CD4-positive, CD25-positive, alpha-beta regulatory T cell (primary cell): ENCODE measurements around the gene SLC36A4. TPM values are rescaled to one million over a fixed set of nuclear protein-coding genes. Genes with fewer than 3 reads are reported as not detected.

Source experiments
- ATAC-seq, 2 donors: fragments of 150-1000 bp; cut with Tn5 transposase; one replicate each; pipeline ENCODE4 v1.10.0; 2021; ENCODE audit warnings: low read depth in 2 of 2, moderate number of reproducible peaks in 2 of 2, moderate library complexity in 1 of 2
- DNase-seq, 3 donors: peaks; one replicate each; pipeline versions ENCODE4 v3.0.0 to v3.0.0-alpha.2; 2012 to 2022; ENCODE audit warnings: mixed read lengths in 1 of 3
- H3K27ac ChIP-seq: one replicate; pipeline ENCODE4 v1.7.0; 2013; ENCODE audit warnings: mild to moderate bottlenecking, low read length; ENCODE audit not compliant: insufficient read depth, poor library complexity, severe bottlenecking
- H3K27me3 ChIP-seq: one replicate; pipeline ENCODE4 v1.7.0; 2013; ENCODE audit warnings: low read length; ENCODE audit not compliant: control insufficient read depth, insufficient read depth
- H3K36me3 ChIP-seq: one replicate; pipeline ENCODE4 v1.7.0; 2013; ENCODE audit warnings: mild to moderate bottlenecking, low read length, moderate library complexity; ENCODE audit not compliant: control insufficient read depth, insufficient read depth
- H3K4me1 ChIP-seq: 2 replicates; pipeline ENCODE4 v1.7.0; 2013; ENCODE audit warnings: mild to moderate bottlenecking, low read length; ENCODE audit not compliant: insufficient read depth, control insufficient read depth, poor library complexity, severe bottlenecking
- H3K4me3 ChIP-seq: one replicate; pipeline ENCODE4 v1.7.0; 2013; ENCODE audit warnings: low read depth, mild to moderate bottlenecking, low read length, moderate library complexity
- H3K9me3 ChIP-seq, 2 experiments: 1 replicate in 1 of 2; 2 replicates in 1 of 2; pipeline ENCODE4 v1.7.0; 2013; ENCODE audit warnings: low read length in 2 of 2, mild to moderate bottlenecking in 1 of 2, moderate library complexity in 1 of 2; ENCODE audit not compliant: control insufficient read depth in 2 of 2
- H3K27ac Mint-ChIP-seq, 3 donors: one replicate each; pipeline ENCODE4 v1.8.0; 2020 to 2022; ENCODE audit warnings: mild to moderate bottlenecking in 3 of 3, mixed read lengths in 3 of 3, moderate library complexity in 2 of 3
- H3K27me3 Mint-ChIP-seq: one replicate; pipeline ENCODE4 v1.8.0; 2022; ENCODE audit warnings: mild to moderate bottlenecking, mixed read lengths
- H3K36me3 Mint-ChIP-seq: one replicate; pipeline ENCODE4 v1.8.0; 2020; ENCODE audit warnings: mixed read lengths
- H3K4me1 Mint-ChIP-seq, 4 donors: one replicate each; pipeline ENCODE4 v1.8.0; 2020 to 2022; ENCODE audit warnings: mixed read lengths in 4 of 4, mild to moderate bottlenecking in 1 of 4
- H3K4me3 Mint-ChIP-seq, 4 donors: one replicate each; pipeline ENCODE4 v1.8.0; 2020 to 2022; ENCODE audit warnings: mild to moderate bottlenecking in 4 of 4, mixed read lengths in 4 of 4, moderate library complexity in 3 of 4
- H3K9me3 Mint-ChIP-seq, 7 donors: one replicate each; pipeline ENCODE4 v1.8.0; 2020 to 2022; ENCODE audit warnings: mixed read lengths in 7 of 7, mild to moderate bottlenecking in 3 of 7, moderate library complexity in 2 of 7
- polyA plus RNA-seq, 4 donors: library from polyadenylated mRNA; unstranded; fragments of 300-500 nt; fragmentation: Illumina TruSeq; gene quantifications; one replicate each; pipeline ENCODE4 v1.2.3, GENCODE V29; 2021
- total RNA-seq: library from RNA; stranded (reverse); gene quantifications from one replicate; pipeline ENCODE4 v1.2.3, GENCODE V29; 2022

The SLC36A4 gene
- total and polyA plus RNA-seq, 5 donors from 2014 or later: 10.3 to 17.4 (median 11.0) TPM

DNA sequence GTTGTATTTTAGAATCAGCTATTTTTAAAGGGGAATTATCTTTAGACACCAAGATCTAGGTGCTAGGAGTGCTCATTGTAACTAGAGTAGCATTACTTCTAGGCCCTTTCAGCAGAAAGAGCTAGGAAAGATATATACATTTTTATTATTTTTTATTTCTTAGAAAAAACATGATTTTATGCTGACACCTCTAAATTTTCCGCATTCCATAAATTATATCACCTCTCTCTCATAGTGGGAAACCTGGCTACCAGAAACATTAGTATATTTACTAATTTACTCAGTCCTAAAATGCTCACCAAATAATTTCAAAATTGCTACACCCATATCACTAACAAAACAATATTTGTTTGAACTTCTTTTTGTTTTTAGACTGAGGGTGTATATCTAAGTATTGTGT is 32.1 kb upstream of the SLC36A4 start:
- Histone ChIP-seq H3K9me3 (no peaks in the 10 kb centered on the region), H3K27me3 (no peaks in the 10 kb centered on the region)
- no peak overlapping the region for H3K27ac Mint-ChIP-seq

DNA sequence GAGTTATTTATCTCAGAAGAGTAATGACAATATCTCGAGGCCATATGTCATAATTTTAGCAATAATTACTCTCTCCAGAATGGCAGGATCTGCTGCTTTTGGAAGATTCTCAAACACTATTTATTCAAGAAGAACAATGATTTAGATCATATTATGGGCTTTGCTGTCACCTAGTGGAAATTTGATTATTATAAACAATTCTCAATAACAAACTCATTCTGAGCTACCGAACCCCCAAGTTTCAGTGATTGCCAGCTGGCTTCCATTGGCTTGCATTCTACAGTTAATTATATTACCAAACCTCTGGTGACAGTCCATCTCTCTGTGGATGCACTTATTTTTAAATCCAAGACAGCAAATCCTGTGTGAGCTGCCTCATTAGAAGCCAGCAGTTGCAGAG is 27.9 kb upstream of the SLC36A4 start:
- no peaks in the 10 kb centered on the region for H3K4me1 ChIP-seq
- H3K4me3 ChIP-seq: no peak overlapping the region
- H3K27me3 Mint-ChIP-seq: no peaks in the 10 kb centered on the region
- ATAC-seq: no peak
- DNase-seq: peak in 2 of 3 donors; percentile 18 to 22
- no peaks in the 10 kb centered on the region for H3K4me1 Mint-ChIP-seq
- no peak overlapping the region for H3K4me3 Mint-ChIP-seq
- no peaks in the 10 kb centered on the region for H3K27me3 ChIP-seq
- H3K27ac Mint-ChIP-seq: no peak overlapping the region
- no peaks in the 10 kb centered on the region for H3K36me3 ChIP-seq
- no peaks in the 10 kb centered on the region for H3K36me3 Mint-ChIP-seq
- H3K27ac ChIP-seq: no peak overlapping the region
- no peaks in the 10 kb centered on the region for H3K9me3 ChIP-seq
- no peaks in the 10 kb centered on the region for H3K9me3 Mint-ChIP-seq

More for the DNA sequence above, 32.1 kb upstream of the SLC36A4 start:
- Histone ChIP-seq H3K36me3 (no peaks in the 10 kb centered on the region), H3K27ac (no peak overlapping the region), H3K4me1 (no peaks in the 10 kb centered on the region), H3K4me3 (no peak overlapping the region)
- Mint-ChIP-seq H3K36me3 (no peaks in the 10 kb centered on the region), H3K9me3 (no peaks in the 10 kb centered on the region), H3K27me3 (no peaks in the 10 kb centered on the region), H3K4me3 (no peak overlapping the region), H3K4me1 (no peaks in the 10 kb centered on the region)
- ATAC-seq (no peak), DNase-seq (no peak)

DNA sequence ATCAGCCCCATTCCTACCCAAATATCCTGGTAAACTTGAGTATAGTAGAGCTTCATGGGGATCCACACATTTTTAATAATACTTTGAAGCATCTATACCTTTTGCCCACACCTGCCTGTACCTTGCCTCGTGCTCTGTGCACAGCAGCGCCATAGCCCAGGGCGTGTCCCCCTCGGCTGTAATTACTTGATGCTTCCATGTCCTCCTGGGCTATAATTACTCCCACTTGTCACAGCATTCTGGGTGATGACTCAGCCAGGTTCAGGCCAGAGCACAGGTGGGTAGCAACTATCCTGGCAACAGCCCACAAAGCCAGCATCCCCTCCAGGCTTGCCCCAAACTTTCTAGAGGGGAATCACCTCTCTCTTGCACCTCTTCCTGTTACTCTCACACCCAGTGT is 23.7 kb upstream of the SLC36A4 start:
- Mint-ChIP-seq H3K9me3 (no peaks in the 10 kb centered on the region), H3K4me1 (no peaks in the 10 kb centered on the region), H3K36me3 (no peaks in the 10 kb centered on the region), H3K27ac (peak overlapping the region in 1 of 3 donors; percentile 32), H3K4me3 (no peak overlapping the region), H3K27me3 (no peaks in the 10 kb centered on the region)
- Histone ChIP-seq H3K4me3 (no peak overlapping the region), H3K36me3 (no peaks in the 10 kb centered on the region), H3K27ac (no peak overlapping the region), H3K27me3 (no peaks in the 10 kb centered on the region), H3K9me3 (no peaks in the 10 kb centered on the region), H3K4me1 (no peaks in the 10 kb centered on the region)
- ATAC-seq (no peak), DNase-seq (no peak)

DNA sequence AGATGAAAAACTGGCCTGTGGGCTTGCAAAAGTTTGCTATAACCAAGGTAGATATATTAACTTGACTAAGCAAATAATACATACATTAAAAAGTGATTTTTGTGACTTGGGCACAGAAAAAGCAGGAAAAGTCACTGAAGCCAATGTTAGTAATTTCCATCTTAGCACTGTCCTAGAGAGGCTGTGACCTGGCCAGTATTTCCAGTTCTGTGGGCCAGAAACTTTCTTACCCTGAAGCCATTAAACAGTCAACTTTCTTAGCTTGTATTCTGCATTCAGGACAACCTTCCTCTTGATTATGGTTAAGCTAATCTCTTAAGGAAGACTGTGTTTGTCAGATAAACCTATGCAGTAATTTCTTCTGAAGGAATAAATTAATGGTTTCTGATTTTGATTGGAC is 22.3 kb upstream of the SLC36A4 start:
- Histone ChIP-seq H3K9me3 (no peaks in the 10 kb centered on the region), H3K4me3 (no peak overlapping the region), H3K4me1 (no peaks in the 10 kb centered on the region), H3K27ac (no peak overlapping the region), H3K27me3 (no peaks in the 10 kb centered on the region), H3K36me3 (no peaks in the 10 kb centered on the region)
- H3K4me3 Mint-ChIP-seq: no peak overlapping the region
- H3K27me3 Mint-ChIP-seq: peaks cover 7% of the 10 kb centered on the region
- H3K9me3 Mint-ChIP-seq: no peaks in the 10 kb centered on the region
- no peak overlapping the region for H3K27ac Mint-ChIP-seq
- DNase-seq (no peak), ATAC-seq (no peak)
- no peaks in the 10 kb centered on the region for H3K4me1 Mint-ChIP-seq
- no peaks in the 10 kb centered on the region for H3K36me3 Mint-ChIP-seq

DNA sequence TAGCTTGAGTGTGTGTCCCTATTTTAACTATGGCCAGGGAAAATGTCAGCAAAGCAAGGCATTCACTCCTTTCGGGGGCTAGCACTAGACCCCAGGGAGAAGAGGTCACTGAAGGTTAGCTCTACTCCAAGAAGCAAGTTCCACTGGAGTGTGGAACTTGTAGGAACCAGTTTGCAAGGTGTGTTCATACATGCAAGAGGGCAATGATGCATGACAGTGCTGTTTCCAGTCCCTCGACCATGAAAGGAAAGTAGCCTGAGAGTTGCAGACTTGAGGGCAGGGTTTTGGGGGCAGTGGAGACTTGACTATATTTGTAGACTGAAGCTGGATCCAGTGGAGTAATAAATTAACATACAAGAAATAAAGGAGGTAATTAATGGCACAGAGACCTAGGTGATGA is 21.6 kb upstream of the SLC36A4 start:
- no peaks in the 10 kb centered on the region for H3K4me1 ChIP-seq
- H3K27ac Mint-ChIP-seq: no peak overlapping the region
- no peaks in the 10 kb centered on the region for H3K36me3 ChIP-seq
- no peaks in the 10 kb centered on the region for H3K9me3 Mint-ChIP-seq
- ATAC-seq (no peak), DNase-seq (no peak)
- peaks cover 7% of the 10 kb centered on the region for H3K27me3 Mint-ChIP-seq
- H3K27me3 ChIP-seq: no peaks in the 10 kb centered on the region
- no peaks in the 10 kb centered on the region for H3K36me3 Mint-ChIP-seq
- no peaks in the 10 kb centered on the region for H3K4me1 Mint-ChIP-seq
- H3K9me3 ChIP-seq: no peaks in the 10 kb centered on the region
- H3K27ac ChIP-seq: no peak overlapping the region
- no peak overlapping the region for H3K4me3 ChIP-seq
- no peak overlapping the region for H3K4me3 Mint-ChIP-seq

DNA sequence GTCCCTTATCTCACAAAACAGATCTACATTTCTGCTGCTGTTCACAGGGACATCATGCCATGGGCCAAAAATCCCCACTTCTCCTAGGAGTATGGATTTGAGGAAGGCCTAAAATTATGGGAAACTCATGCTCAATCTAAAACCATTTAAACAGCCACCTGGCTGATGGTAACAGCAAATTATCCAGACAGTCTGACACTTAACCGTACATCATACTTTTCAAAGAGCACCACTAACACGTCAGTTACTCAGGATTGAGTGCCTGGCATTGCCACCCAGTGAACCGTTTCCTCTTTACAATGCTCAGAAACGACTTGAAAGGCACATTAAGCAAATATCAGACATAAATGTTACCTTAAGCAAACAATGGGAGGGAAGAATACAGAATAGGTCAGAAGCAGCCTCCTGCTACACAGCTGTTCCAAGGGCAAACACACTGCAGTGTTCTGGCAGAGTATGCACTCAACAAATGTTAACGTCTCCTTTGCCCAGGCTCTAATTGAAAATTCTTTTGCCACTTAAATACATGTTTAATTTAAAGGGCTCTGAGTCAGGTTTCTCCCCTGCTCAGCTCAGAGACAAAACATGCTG is 18.8 kb upstream of the SLC36A4 start:
- no peaks in the 10 kb centered on the region for H3K9me3 ChIP-seq
- peaks cover 7% of the 10 kb centered on the region for H3K27me3 Mint-ChIP-seq
- no peaks in the 10 kb centered on the region for H3K9me3 Mint-ChIP-seq
- H3K4me3 ChIP-seq: no peak overlapping the region
- no peak overlapping the region for H3K4me3 Mint-ChIP-seq
- DNase-seq (no peak), ATAC-seq (no peak)
- no peaks in the 10 kb centered on the region for H3K36me3 ChIP-seq
- no peak overlapping the region for H3K27ac ChIP-seq
- no peaks in the 10 kb centered on the region for H3K4me1 ChIP-seq
- no peak overlapping the region for H3K27ac Mint-ChIP-seq
- no peaks in the 10 kb centered on the region for H3K27me3 ChIP-seq
- H3K36me3 Mint-ChIP-seq: no peaks in the 10 kb centered on the region
- H3K4me1 Mint-ChIP-seq: no peaks in the 10 kb centered on the region

DNA sequence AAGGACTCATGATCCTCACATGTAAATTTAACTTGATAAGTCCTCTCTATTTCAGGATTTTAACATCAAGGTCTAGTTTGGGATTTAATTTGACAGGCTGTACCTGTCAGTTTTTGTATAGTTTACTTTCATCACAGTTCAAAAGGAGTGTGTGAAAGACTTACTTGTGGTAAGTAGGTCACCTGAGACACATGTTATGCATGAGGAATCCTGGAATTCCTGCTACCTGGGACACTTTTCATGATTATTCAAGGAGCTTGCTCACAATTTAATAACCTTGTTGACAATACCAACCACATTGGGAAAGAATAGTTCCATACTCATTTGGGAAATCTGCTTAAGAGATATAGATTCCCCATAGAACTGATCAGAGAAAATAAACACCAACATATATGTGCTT is 15.8 kb upstream of the SLC36A4 start:
- no peak overlapping the region for H3K4me3 ChIP-seq
- Mint-ChIP-seq H3K9me3 (peaks cover 0 to 5% (median 0%) of the 10 kb centered on the region in 7 donors), H3K4me1 (no peaks in the 10 kb centered on the region), H3K4me3 (no peak overlapping the region), H3K27me3 (peaks cover 7% of the 10 kb centered on the region), H3K27ac (no peak overlapping the region), H3K36me3 (no peaks in the 10 kb centered on the region)
- no peaks in the 10 kb centered on the region for H3K4me1 ChIP-seq
- H3K36me3 ChIP-seq: no peaks in the 10 kb centered on the region
- no peak overlapping the region for H3K27ac ChIP-seq
- ATAC-seq: no peak
- H3K27me3 ChIP-seq: peaks cover 11% of the 10 kb centered on the region
- no peak for DNase-seq
- peaks cover 0 to 5% of the 10 kb centered on the region in 2 experiments for H3K9me3 ChIP-seq

DNA sequence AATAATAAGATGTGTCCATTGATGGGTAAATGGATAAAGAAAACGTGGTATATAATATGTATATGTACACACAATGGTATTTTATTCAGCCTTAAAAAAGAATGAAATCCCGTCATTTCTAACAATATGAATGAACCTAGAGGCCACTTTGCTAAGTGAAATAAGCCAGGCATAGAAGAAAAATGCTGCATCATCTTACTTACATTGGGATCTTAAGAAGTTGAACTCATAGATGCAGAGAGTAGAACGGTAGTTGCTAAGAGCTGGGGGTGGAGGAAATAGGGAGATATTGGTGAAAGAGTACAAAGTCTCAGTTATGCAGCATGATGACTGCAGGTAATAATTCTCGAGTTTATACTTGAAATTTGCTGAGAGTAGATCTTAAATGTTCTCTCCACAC is 14.3 kb upstream of the SLC36A4 start:
- Mint-ChIP-seq H3K4me3 (no peak overlapping the region), H3K27ac (no peak overlapping the region), H3K27me3 (peaks cover 7% of the 10 kb centered on the region), H3K36me3 (no peaks in the 10 kb centered on the region), H3K4me1 (no peaks in the 10 kb centered on the region), H3K9me3 (peaks cover 0 to 7% (median 0%) of the 10 kb centered on the region in 7 donors)
- H3K4me3 ChIP-seq: no peak overlapping the region
- H3K9me3 ChIP-seq: peaks cover 0 to 9% of the 10 kb centered on the region in 2 experiments
- DNase-seq (no peak), ATAC-seq (no peak)
- H3K36me3 ChIP-seq: no peaks in the 10 kb centered on the region
- no peak overlapping the region for H3K27ac ChIP-seq
- no peaks in the 10 kb centered on the region for H3K4me1 ChIP-seq
- peaks cover 12% of the 10 kb centered on the region for H3K27me3 ChIP-seq
